Stomach (tissue), 9 donors: Measurements from ENCODE around the gene CORO2B. TPM values are rescaled to one million over a fixed set of nuclear protein-coding genes. Genes with fewer than 3 reads are reported as not detected.
A peak's percentile ranks its signal among the peaks of the same experiment; 100 is the strongest.

Source experiments
- DNase-seq, 2 donors: peaks; one replicate each; pipeline versions ENCODE4 v3.0.0 to v3.0.0-alpha.2; 2013 to 2019
- H3K27ac ChIP-seq, 5 donors: fragments of 200-600 bp in 4 of 5; sonication (generic) in 4 of 5; one replicate each; pipeline ENCODE4 v1.5.1; 2013 to 2019; ENCODE audit warnings: mild to moderate bottlenecking in 1 of 5, moderate library complexity in 1 of 5
- H3K27me3 ChIP-seq, 3 donors: fragments of 200-600 bp; sonication (generic); one replicate each; pipeline ENCODE4 v1.5.1; 2017 to 2019; ENCODE audit warnings: mixed run types in 1 of 3
- H3K36me3 ChIP-seq, 4 donors: fragments of 200-600 bp; sonication (generic); 1 replicate in 3 of 4; 2 replicates in 1 of 4; pipeline ENCODE4 v1.5.1; 2016 to 2019
- H3K4me1 ChIP-seq, 4 donors: fragments of 200-600 bp; sonication (generic); one replicate each; pipeline ENCODE4 v1.5.1; 2016 to 2019
- H3K4me3 ChIP-seq, 4 donors: fragments of 200-600 bp; sonication (generic) in 3 of 4; one replicate each; pipeline ENCODE4 v1.5.1; 2016 to 2019; ENCODE audit warnings: mild to moderate bottlenecking in 1 of 4
- H3K9me3 ChIP-seq, 4 donors: fragments of 200-600 bp; sonication (generic); one replicate each; pipeline ENCODE4 v1.5.1; 2016 to 2019
- CTCF ChIP-seq, 7 experiments: fragments of 450-650 bp in 4 of 7; fragments of 200-600 bp in 3 of 7; sonication (generic) in 3 of 7; IDR thresholded peaks; one replicate each; pipeline ENCODE4 v1.5.1; 2016 to 2019; ENCODE audit warnings: antibody characterized with exemption in 7 of 7, control low read depth in 2 of 7, mild to moderate bottlenecking in 1 of 7
- EP300 ChIP-seq: sonication (generic); formaldehyde crosslinking; IDR thresholded peaks from one replicate; pipeline ENCODE4 v1.6.1; 2017; ENCODE audit warnings: antibody characterized with exemption
- POLR2A ChIP-seq, 4 donors: fragments of 450-650 bp; IDR thresholded peaks; one replicate each; pipeline ENCODE4 v1.6.1; 2016; ENCODE audit warnings: antibody characterized with exemption in 4 of 4, control low read depth in 2 of 4, mild to moderate bottlenecking in 1 of 4, moderate library complexity in 1 of 4
- POLR2AphosphoS5 ChIP-seq, 3 donors: sonication (generic); formaldehyde crosslinking; IDR thresholded peaks; one replicate each; pipeline ENCODE4 v1.6.1; 2016; ENCODE audit warnings: antibody characterized with exemption in 3 of 3
- WGBS, 5 donors: extraction: QIAGEN DNeasy Blood & Tissue Kit in 3 of 5; methylation state at CpG; one replicate each; pipeline versions ENCODE4 v1.1.5 to v1.1.7; 2013 to 2018; 5-methylcytosine and 5-hydroxymethylcytosine counted together
- intact Hi-C: fragments of 100-400 bp; cut with DNase I; formaldehyde crosslinking; loops from one replicate; pipeline ENCODE4 v1.15.1; 2023; ENCODE audit warnings: low total_unique reads
- polyA plus RNA-seq, 3 donors: library from polyadenylated mRNA; stranded (reverse); fragments of 200-250 nt; gene quantifications; one replicate each; pipeline ENCODE4 v1.2.3, GENCODE V29; 2013
- total RNA-seq, 5 donors: library from RNA; depleted of rRNA; stranded (reverse); fragments of >200 nt; gene quantifications; one replicate each; pipeline versions ENCODE4 v1.1.0 to v1.2.3, GENCODE V29; 2014 to 2016
- donor health status: healthy with polysubstance abuse.
- donor health status: Bipolar disorder and iron deficiency.
- donor health status: healthy.

The CORO2B gene
- total and polyA plus RNA-seq, 8 donors, result 0.89 to 3.7 (median 2.3) TPM; not detected in 1

- no peak for DNase-seq
- WGBS, 5 donors, result 87 to 100% (median 93%) methylated on average over 3 to 4 of the region's 4 CpGs
- intact Hi-C loops, result no loop called here
- Histone ChIP-seq H3K27me3 (no peaks in the 10 kb centered on the region), H3K27ac (no peak overlapping the region), H3K36me3 (no peaks in the 10 kb centered on the region), H3K4me3 (no peak overlapping the region), H3K9me3 (no peaks in the 10 kb centered on the region), H3K4me1 (peaks cover 0 to 17% (median 10%) of the 10 kb centered on the region in 4 donors)
- TF ChIP-seq CTCF (IDR thresholded peaks at IDR 0.05) (no peak), EP300 (no peak), POLR2AphosphoS5 (IDR thresholded peaks at IDR 0.05) (no peak), POLR2A (IDR thresholded peaks at IDR 0.05) (no peak)
Measured at GRCh38 chr15:68634122-68634482, 55.3 kb downstream of the CORO2B start.

- H3K4me3 ChIP-seq, result no peak overlapping the region
- no peak for DNase-seq
- intact Hi-C loops, result no loop called here
- TF ChIP-seq EP300 (no peak), POLR2A (IDR thresholded peaks at IDR 0.05) (no peak), POLR2AphosphoS5 (IDR thresholded peaks at IDR 0.05) (no peak), CTCF (IDR thresholded peaks at IDR 0.05) (no peak)
- no peaks in the 10 kb centered on the region for H3K27me3 ChIP-seq
- H3K9me3 ChIP-seq, result no peaks in the 10 kb centered on the region
- peaks cover 0 to 18% (median 10%) of the 10 kb centered on the region in 4 donors for H3K4me1 ChIP-seq
- no peak overlapping the region for H3K27ac ChIP-seq
- WGBS, 5 donors, result 76 to 88% (median 83%) methylated on average over 6 of the region's 6 CpGs
- H3K36me3 ChIP-seq, result no peaks in the 10 kb centered on the region
Measured at GRCh38 chr15:68634531-68634930, 55.7 kb downstream of the CORO2B start.

- TF ChIP-seq CTCF (IDR thresholded peaks at IDR 0.05), result no peak
- no peak for TF ChIP-seq POLR2AphosphoS5 (IDR thresholded peaks at IDR 0.05)
- no peak for TF ChIP-seq EP300
- TF ChIP-seq POLR2A (IDR thresholded peaks at IDR 0.05), result no peak
- DNase-seq, result peak in 1 of 2 donors; percentile 50
- 80 to 96% (median 86%) methylated on average over 1 to 2 of the region's 2 CpGs for WGBS, 5 donors
- no peaks in the 10 kb centered on the region for H3K36me3 ChIP-seq
- no peak overlapping the region for H3K4me3 ChIP-seq
- H3K27ac ChIP-seq, result no peak overlapping the region
- peaks cover 0 to 18% (median 10%) of the 10 kb centered on the region in 4 donors for H3K4me1 ChIP-seq
- intact Hi-C loops, result no loop called here
- no peaks in the 10 kb centered on the region for H3K9me3 ChIP-seq
- H3K27me3 ChIP-seq, result no peaks in the 10 kb centered on the region
Measured at GRCh38 chr15:68635141-68635540, 56.3 kb downstream of the CORO2B start.

- no peak for DNase-seq
- Histone ChIP-seq H3K36me3 (no peaks in the 10 kb centered on the region), H3K27me3 (no peaks in the 10 kb centered on the region), H3K4me1 (peaks cover 0 to 18% (median 10%) of the 10 kb centered on the region in 4 donors), H3K27ac (no peak overlapping the region), H3K4me3 (no peak overlapping the region), H3K9me3 (no peaks in the 10 kb centered on the region)
- intact Hi-C loops, result no loop called here
- TF ChIP-seq EP300 (no peak), CTCF (IDR thresholded peaks at IDR 0.05) (no peak), POLR2A (IDR thresholded peaks at IDR 0.05) (no peak)
- 90 to 97% (median 94%) methylated on average over 5 of the region's 5 CpGs for WGBS, 5 donors
Measured at GRCh38 chr15:68636256-68636655, 57.5 kb downstream of the CORO2B start.
